Activated naive CD8-positive, alpha-beta T cell (primary cell): ENCODE data around the gene GPR4.

Experiments
- H3K27ac Mint-ChIP-seq: one replicate; pipeline ENCODE4 v1.8.0; 2021; ENCODE audit warnings: mixed read lengths
- H3K27me3 Mint-ChIP-seq: one replicate; pipeline ENCODE4 v1.8.0; 2021; ENCODE audit warnings: mixed read lengths
- H3K36me3 Mint-ChIP-seq: one replicate; pipeline ENCODE4 v1.8.0; 2021; ENCODE audit warnings: mixed read lengths
- H3K4me1 Mint-ChIP-seq: one replicate; pipeline ENCODE4 v1.8.0; 2021; ENCODE audit warnings: low read depth, mixed read lengths
- H3K4me3 Mint-ChIP-seq: one replicate; pipeline ENCODE4 v1.8.0; 2021; ENCODE audit warnings: mild to moderate bottlenecking, mixed read lengths
- H3K9me3 Mint-ChIP-seq: one replicate; pipeline ENCODE4 v1.8.0; 2021; ENCODE audit warnings: low read depth, mixed read lengths

Gene GPR4

GRCh38 chr19:45607071-45608029, 5.3 kb upstream of the GPR4 start:
- Mint-ChIP-seq H3K9me3 (no peaks in the 10 kb centered on the region), H3K27ac (no peak overlapping the region), H3K27me3 (peaks cover 3% of the 10 kb centered on the region), H3K4me3 (no peak overlapping the region), H3K4me1 (peaks cover 6% of the 10 kb centered on the region), H3K36me3 (peaks cover 12% of the 10 kb centered on the region)

DNA sequence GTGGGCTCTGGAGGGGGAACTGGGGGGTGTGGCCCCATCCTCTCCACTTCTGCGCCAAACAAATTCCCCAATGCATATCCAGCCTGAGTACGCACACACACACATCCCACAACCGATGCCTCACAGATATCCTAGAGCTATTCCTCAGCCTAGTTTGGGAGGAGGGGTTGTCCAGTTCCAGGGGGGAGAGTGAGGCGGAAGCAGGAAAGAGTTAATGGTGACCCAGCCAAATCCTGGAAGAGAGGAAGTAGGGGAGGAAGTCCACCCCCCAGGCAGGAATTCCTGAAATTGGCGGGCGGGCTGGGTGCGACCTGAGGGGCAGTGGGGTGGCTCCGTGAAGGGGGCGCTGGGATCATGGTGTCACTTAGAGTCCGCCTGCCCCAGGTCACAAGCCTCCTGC, 897 bp downstream of the GPR4 start:
- Mint-ChIP-seq H3K9me3 (no peaks in the 10 kb centered on the region), H3K4me3 (no peak overlapping the region), H3K4me1 (peaks cover 34% of the 10 kb centered on the region), H3K27ac (no peak overlapping the region), H3K36me3 (no peaks in the 10 kb centered on the region), H3K27me3 (peaks cover 39% of the 10 kb centered on the region)

GRCh38 chr19:45600340-45600885, 1.6 kb downstream of the GPR4 start:
- no peaks in the 10 kb centered on the region for H3K36me3 Mint-ChIP-seq
- H3K4me3 Mint-ChIP-seq: no peak overlapping the region
- peaks cover 34% of the 10 kb centered on the region for H3K4me1 Mint-ChIP-seq
- H3K9me3 Mint-ChIP-seq: no peaks in the 10 kb centered on the region
- H3K27ac Mint-ChIP-seq: no peak overlapping the region
- peaks cover 39% of the 10 kb centered on the region for H3K27me3 Mint-ChIP-seq

- Mint-ChIP-seq H3K4me1 (peaks cover 34% of the 10 kb centered on the region), H3K36me3 (no peaks in the 10 kb centered on the region), H3K27me3 (peaks cover 39% of the 10 kb centered on the region), H3K27ac (no peak overlapping the region), H3K4me3 (no peak overlapping the region), H3K9me3 (no peaks in the 10 kb centered on the region)
Observed at GRCh38 chr19:45599286-45599685, 2.7 kb downstream of the GPR4 start.

- H3K27ac Mint-ChIP-seq: no peak overlapping the region
- H3K4me1 Mint-ChIP-seq: peaks cover 34% of the 10 kb centered on the region
- no peaks in the 10 kb centered on the region for H3K36me3 Mint-ChIP-seq
- H3K27me3 Mint-ChIP-seq: peaks cover 38% of the 10 kb centered on the region
- peak overlapping the region; percentile 69 for H3K4me3 Mint-ChIP-seq
- H3K9me3 Mint-ChIP-seq: no peaks in the 10 kb centered on the region
Observed at GRCh38 chr19:45598267-45599001, 3.6 kb downstream of the GPR4 start.

- H3K4me1 Mint-ChIP-seq: peaks cover 34% of the 10 kb centered on the region
- H3K9me3 Mint-ChIP-seq: no peaks in the 10 kb centered on the region
- peak overlapping the region; percentile 69 for H3K4me3 Mint-ChIP-seq
- H3K27me3 Mint-ChIP-seq: peaks cover 36% of the 10 kb centered on the region
- H3K36me3 Mint-ChIP-seq: no peaks in the 10 kb centered on the region
- peak overlapping the region; percentile 41 for H3K27ac Mint-ChIP-seq
Observed at GRCh38 chr19:45597425-45598111, 4.4 kb downstream of the GPR4 start.

DNA sequence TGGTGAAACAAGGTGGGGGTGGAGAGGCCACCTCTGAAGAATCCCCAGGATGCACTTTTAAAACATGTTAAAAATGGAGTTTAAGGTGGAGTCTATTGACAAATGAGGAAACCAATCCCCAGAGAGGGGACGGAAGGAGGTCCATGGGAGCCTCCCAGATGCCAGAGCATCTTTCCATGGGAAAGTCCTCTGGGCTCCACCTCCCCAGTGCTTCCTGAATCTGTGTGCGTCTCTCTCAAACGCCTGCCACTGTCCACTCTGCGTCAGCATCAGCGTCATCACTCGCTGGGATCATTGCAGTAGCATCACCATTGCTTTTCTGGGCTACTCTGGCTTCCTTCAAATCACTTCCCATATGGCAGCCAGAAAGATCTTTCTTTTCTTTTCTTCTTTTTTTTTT, 6.2 kb downstream of the GPR4 start:
- H3K9me3 Mint-ChIP-seq: no peaks in the 10 kb centered on the region
- H3K36me3 Mint-ChIP-seq: no peaks in the 10 kb centered on the region
- no peak overlapping the region for H3K27ac Mint-ChIP-seq
- H3K4me3 Mint-ChIP-seq: no peak overlapping the region
- H3K27me3 Mint-ChIP-seq: peaks cover 33% of the 10 kb centered on the region
- H3K4me1 Mint-ChIP-seq: peaks cover 31% of the 10 kb centered on the region

DNA sequence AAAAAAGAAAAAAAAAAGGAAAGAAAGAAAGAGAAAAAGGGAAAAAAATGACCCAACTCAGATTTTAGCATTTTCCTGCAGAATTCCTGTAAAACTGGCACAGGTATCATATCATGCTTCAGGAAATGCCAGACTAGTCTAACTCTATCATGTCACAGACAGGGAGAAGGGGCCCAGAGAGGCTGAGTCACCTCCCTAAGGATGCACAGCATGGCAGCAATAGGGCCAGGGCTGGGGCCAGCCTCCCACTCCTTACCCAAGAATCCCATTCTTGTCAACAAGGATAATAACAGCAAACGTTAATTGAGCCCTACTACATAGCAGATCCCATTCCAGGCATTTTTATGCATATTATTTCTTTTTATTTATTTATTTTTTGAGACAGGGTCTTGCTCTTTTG, 8.5 kb downstream of the GPR4 start:
- H3K9me3 Mint-ChIP-seq: no peaks in the 10 kb centered on the region
- no peak overlapping the region for H3K4me3 Mint-ChIP-seq
- no peaks in the 10 kb centered on the region for H3K36me3 Mint-ChIP-seq
- no peak overlapping the region for H3K27ac Mint-ChIP-seq
- peaks cover 27% of the 10 kb centered on the region for H3K27me3 Mint-ChIP-seq
- H3K4me1 Mint-ChIP-seq: peaks cover 12% of the 10 kb centered on the region

DNA sequence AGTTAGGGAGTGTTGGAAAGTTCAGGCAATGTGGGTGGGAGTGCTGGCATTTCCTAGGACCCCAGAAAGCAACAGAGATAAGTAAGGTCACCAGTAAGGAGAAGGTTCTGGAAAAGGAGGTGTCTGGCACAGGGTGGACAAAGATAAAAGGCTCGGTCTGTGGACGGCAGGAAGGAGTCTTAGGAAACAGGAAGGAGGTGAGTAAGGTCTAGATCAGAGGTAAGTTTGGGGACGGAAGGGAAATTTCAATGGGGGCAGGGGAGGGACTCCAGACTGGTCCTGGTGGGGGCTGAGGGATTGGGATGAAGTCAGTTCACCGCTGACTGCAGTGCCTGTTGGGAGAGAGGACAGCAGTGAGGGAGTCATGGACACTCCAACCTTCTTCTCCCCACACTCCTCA, 9.6 kb downstream of the GPR4 start:
- H3K9me3 Mint-ChIP-seq: no peaks in the 10 kb centered on the region
- H3K36me3 Mint-ChIP-seq: no peaks in the 10 kb centered on the region
- H3K27ac Mint-ChIP-seq: no peak overlapping the region
- peaks cover 20% of the 10 kb centered on the region for H3K27me3 Mint-ChIP-seq
- H3K4me1 Mint-ChIP-seq: peaks cover 3% of the 10 kb centered on the region
- no peak overlapping the region for H3K4me3 Mint-ChIP-seq

- H3K9me3 Mint-ChIP-seq: no peaks in the 10 kb centered on the region
- H3K4me3 Mint-ChIP-seq: no peak overlapping the region
- H3K36me3 Mint-ChIP-seq: no peaks in the 10 kb centered on the region
- H3K27me3 Mint-ChIP-seq: peaks cover 18% of the 10 kb centered on the region
- peaks cover 3% of the 10 kb centered on the region for H3K4me1 Mint-ChIP-seq
- no peak overlapping the region for H3K27ac Mint-ChIP-seq
Observed at GRCh38 chr19:45591638-45592005, 10.4 kb downstream of the GPR4 start.

DNA sequence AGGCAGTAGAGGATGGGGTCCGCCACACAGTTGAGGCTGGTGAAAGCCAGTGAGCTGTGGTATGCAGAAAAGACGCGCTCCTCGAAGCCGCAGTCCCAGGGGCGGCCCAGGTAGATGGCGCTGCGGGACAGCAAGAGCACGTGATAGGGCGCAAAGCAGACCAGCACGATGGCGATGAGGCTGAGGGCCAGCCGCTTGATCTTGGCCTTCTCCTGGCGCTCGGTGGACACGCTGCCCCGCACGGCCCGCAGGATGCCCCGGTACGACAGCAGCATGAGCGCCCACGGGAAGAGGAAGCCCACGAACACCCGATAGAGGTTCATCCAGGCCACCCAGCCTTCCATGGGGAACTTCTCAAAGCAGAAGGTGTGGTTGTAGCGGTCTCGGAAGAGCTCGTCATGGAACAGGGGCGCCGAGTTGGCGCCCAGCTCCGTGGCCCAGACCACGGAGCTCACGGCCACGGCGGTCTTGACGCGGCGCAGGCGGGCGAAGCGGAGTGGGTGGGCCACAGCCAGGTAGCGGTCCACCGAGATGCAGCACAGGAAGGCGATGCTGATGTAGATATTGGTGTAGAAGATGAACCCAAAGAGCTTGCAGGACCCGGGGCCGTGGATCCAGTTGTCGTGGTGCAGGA, 10.9 kb downstream of the GPR4 start:
- peaks cover 14% of the 10 kb centered on the region for H3K27me3 Mint-ChIP-seq
- H3K27ac Mint-ChIP-seq: no peak overlapping the region
- peaks cover 3% of the 10 kb centered on the region for H3K4me1 Mint-ChIP-seq
- H3K36me3 Mint-ChIP-seq: no peaks in the 10 kb centered on the region
- no peaks in the 10 kb centered on the region for H3K9me3 Mint-ChIP-seq
- no peak overlapping the region for H3K4me3 Mint-ChIP-seq

GRCh38 chr19:45590300-45591003, 11.6 kb downstream of the GPR4 start:
- H3K27me3 Mint-ChIP-seq: peaks cover 14% of the 10 kb centered on the region
- H3K36me3 Mint-ChIP-seq: no peaks in the 10 kb centered on the region
- H3K4me3 Mint-ChIP-seq: no peak overlapping the region

DNA sequence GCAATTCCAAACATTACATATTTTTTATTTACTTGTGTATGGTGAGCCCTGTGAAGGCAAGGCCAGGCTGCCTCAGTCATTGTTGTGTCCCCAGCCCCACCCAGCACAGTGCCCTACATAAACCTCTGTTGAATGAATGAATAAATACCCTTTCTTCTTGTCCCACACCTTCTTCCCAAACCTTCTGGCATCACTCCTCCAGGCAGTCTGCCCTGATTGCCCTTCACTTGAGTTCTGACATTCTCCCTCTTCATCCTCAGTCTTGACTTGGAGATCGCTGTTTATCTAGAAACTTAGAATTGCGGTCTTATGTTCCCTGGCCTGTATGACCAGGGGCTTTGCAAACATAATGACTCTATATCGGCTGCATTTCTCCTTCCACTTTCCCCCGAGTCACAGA, 12.2 kb downstream of the GPR4 start:
- Mint-ChIP-seq H3K4me3 (no peak overlapping the region), H3K27me3 (peaks cover 14% of the 10 kb centered on the region), H3K9me3 (no peaks in the 10 kb centered on the region), H3K27ac (peak overlapping the region; percentile 18), H3K4me1 (peaks cover 3% of the 10 kb centered on the region), H3K36me3 (no peaks in the 10 kb centered on the region)

More at GRCh38 chr19:45590300-45591003, 11.6 kb downstream of the GPR4 start:
- peaks cover 3% of the 10 kb centered on the region for H3K4me1 Mint-ChIP-seq
- H3K9me3 Mint-ChIP-seq: no peaks in the 10 kb centered on the region
- H3K27ac Mint-ChIP-seq: no peak overlapping the region

- H3K27ac Mint-ChIP-seq: no peak overlapping the region
- peaks cover 14% of the 10 kb centered on the region for H3K27me3 Mint-ChIP-seq
- H3K4me3 Mint-ChIP-seq: no peak overlapping the region
- H3K4me1 Mint-ChIP-seq: peaks cover 10% of the 10 kb centered on the region
- H3K9me3 Mint-ChIP-seq: no peaks in the 10 kb centered on the region
- H3K36me3 Mint-ChIP-seq: no peaks in the 10 kb centered on the region
Observed at GRCh38 chr19:45587873-45588272, 14.1 kb downstream of the GPR4 start.
